ENCODE results near the gene HIVEP1. TPM values are rescaled to one million over a fixed set of nuclear protein-coding genes. Genes with fewer than 3 reads are reported as not detected.
A peak's percentile ranks its signal among the peaks of the same experiment; 100 is the strongest.

Gene HIVEP1
- total RNA-seq, 2 donors from 2014 or later = 27.2 to 33.3 TPM

GRCh38 chr6:11987386-11987785 lies 24.7 kb upstream of the HIVEP1 start:
- intact Hi-C loops (cut with DNase I, micrococcal nuclease) = no loop called here
- no peak for DNase-seq
- no peak for ATAC-seq

GRCh38 chr6:11989386-11989785 lies 22.7 kb upstream of the HIVEP1 start:
- intact Hi-C loops (cut with DNase I, micrococcal nuclease) = no loop called here
- DNase-seq = no peak
- ATAC-seq = no peak

DNA sequence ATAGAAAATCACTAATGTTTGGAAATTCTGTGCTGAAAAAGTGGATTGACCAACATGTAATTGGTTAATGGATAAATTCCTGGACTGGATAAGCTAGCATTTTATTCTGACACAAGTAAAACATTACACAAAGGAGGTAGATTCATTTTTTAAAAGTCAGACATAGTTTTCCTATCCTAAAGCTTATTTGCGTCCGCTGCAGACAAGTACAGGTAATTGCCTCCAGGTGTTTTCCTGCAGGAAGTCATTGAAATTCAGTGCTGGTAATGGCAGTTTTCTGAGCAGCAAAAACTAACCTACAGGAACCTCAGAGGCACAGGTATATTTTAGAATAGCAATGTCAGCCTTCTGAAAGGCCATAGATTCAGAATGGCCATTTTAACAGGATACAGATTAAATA lies 20.0 kb upstream of the HIVEP1 start:
- ATAC-seq (no peak), DNase-seq (no peak)
- intact Hi-C loops (cut with DNase I, micrococcal nuclease) = no loop called here

DNA sequence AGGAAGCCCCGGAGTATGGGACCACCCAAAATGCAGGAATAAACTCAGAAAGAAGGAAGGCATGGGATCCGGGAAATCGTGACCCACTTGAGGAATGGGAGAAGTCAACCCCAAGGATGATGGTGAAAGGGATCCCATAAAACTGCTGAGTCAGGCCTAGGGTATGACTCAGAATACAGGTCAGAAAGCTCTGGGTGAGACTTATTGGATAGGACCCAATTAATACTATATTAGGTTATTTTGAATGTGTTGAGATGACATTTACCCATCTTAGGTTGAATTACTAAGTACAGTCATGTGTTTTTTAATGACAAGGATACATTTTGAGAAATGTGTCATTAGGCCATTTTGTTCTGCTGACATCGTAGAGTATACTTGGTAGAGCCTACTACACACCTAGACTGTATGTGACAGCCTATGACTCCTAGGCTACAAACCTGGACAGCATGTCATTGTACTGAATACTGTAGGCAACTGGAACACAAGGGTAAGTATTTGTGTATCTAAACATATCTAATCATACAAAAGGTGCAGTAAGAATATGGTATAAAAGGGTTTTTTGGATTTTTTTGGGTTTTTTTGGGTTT lies 17.1 kb upstream of the HIVEP1 start:
- ATAC-seq (no peak), DNase-seq (no peak)
- intact Hi-C loops (cut with DNase I, micrococcal nuclease) = no loop called here

DNA sequence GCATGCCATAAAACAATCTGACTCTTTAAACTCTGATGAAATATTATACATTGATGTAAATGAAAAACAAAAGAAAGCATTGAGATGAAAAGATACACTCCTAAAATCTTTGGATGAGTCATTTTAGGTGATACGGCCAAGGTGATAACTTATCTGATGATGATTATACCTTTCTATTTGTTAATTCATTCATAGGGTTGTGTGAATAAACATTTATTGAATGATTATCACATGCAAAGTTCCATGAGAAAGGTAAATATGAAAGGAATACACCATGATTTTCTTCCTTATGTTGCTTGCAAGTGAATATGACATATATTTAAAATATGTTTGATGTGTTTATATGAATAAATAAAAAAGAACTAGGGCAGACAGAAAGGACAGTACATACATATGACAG lies 15.4 kb upstream of the HIVEP1 start:
- intact Hi-C loops (cut with DNase I, micrococcal nuclease) = no loop called here
- no peak for DNase-seq
- no peak for ATAC-seq

- ATAC-seq = no peak
- no peak for DNase-seq
- intact Hi-C loops (cut with DNase I, micrococcal nuclease) = no loop called here
These were observed 12.9 kb upstream of the HIVEP1 start for GRCh38 chr6:11999246-11999645.

GRCh38 chr6:12000174-12000573 lies 11.9 kb upstream of the HIVEP1 start:
- ATAC-seq (no peak), DNase-seq (no peak)

GRCh38 chr6:12001004-12001705 lies 11.0 kb upstream of the HIVEP1 start:
- intact Hi-C loops (cut with DNase I, micrococcal nuclease) = no loop called here
- no peak for DNase-seq
- ATAC-seq = no peak

More at GRCh38 chr6:12000174-12000573, 11.9 kb upstream of the HIVEP1 start:
- intact Hi-C loops (cut with DNase I, micrococcal nuclease) = no loop called here

- intact Hi-C loops (cut with DNase I, micrococcal nuclease) = no loop called here
- DNase-seq (no peak), ATAC-seq (no peak)
These were observed 10.2 kb upstream of the HIVEP1 start for GRCh38 chr6:12001706-12002435.

DNA sequence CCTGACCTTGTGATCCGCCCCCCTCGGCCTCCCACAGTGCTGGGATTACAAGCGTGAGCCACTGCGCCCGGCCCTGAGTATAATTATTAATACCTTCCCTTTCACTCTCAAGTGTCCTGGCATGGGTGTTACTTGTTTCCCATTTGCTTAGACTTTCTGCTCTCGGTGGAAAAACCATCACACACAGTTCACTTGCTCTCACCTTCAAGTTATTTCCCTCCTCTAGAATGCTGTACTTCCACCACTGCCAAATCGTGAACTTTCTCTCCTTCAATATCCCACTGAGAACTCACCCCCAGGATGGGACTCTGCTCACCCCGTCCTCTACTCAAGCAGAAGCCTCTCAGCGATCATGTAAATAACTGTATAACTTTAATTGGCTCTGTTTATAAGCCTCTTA lies 4.6 kb upstream of the HIVEP1 start:
- DNase-seq (no peak), ATAC-seq (no peak)
- intact Hi-C loops (cut with DNase I, micrococcal nuclease) = no loop called here

- intact Hi-C loops (cut with DNase I, micrococcal nuclease) = no loop called here
- DNase-seq = no peak
- no peak for ATAC-seq
These were observed 4.2 kb upstream of the HIVEP1 start for GRCh38 chr6:12007887-12008286.

GRCh38 chr6:12008366-12009179 lies 3.5 kb upstream of the HIVEP1 start:
- intact Hi-C loops (cut with DNase I, micrococcal nuclease) = no loop called here
- DNase-seq = peak; percentile 85 to 90
- ATAC-seq = peak; percentile 49

DNA sequence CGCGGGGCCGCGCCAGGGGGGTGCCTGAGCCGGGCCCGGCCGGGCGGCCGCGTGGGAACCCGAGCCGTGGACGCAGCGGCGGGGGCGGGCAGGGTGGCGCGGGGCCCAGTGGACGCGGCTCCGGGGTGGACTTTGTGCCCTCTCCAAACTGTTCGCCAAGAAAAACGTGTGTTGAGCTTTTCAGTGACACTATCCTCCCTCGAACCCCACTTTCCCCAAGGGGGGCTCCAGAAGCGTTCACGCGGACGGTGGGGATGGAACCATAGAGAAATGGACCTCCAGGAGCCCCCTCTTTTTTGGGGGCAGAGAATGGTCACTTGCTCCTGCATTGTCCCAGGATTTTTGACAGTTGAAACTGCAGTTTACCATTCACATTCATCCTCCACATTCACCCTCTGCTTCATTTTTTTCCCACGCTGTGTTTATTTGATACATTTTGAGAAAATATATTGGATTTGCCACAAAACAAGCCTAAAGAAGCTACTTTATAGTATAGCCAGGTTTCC lies 2.9 kb upstream of the HIVEP1 start:
- no peak for ATAC-seq
- intact Hi-C loops (cut with DNase I, micrococcal nuclease) = no loop called here
- DNase-seq = no peak

DNA sequence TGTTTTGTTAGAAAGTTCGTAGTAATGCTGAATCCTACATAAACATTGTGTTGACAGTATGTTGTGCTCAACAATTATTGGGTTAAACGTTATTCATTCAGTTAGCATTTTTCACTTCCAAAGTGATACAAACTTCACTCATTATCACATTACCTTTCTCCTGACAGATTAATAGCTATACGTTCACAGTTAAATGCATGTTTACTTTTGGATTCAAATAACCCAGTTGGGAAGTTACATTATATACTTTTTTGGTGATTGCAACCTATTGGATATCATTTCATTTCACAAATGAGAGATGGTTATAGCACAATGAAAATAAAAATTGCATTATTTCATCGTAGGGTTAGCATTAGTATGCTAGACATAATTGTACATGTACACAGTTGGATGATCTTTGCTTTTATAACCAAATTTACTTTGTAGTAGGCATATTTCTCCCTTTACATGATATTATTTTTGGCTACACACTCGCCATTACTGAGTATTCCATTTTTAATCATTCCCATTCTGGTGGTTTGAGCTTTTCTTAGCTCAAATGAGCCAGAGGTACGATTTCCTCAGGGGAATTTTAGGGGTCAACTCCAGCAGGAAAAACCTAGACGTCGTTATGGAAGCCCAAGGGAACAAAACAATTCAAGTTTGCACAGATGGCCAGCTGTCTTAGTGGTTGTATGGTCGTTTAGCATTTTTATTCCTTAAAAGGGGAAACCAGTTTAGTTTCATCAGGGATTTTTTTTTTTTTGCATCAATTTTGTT lies 2.1 kb upstream of the HIVEP1 start:
- intact Hi-C loops (cut with DNase I, micrococcal nuclease) = loop anchor here in 1 of 2 donors (5.0 kb wide), 1 partner anchor 238 kb away; no protein-coding TSS in a partner anchor
- ATAC-seq (no peak), DNase-seq (no peak)

- intact Hi-C loops (cut with DNase I, micrococcal nuclease) = loop anchor here in 1 of 2 donors (5.0 kb wide), 1 partner anchor 238 kb away; no protein-coding TSS in a partner anchor
- DNase-seq = peak; percentile 75 to 77
- ATAC-seq = peak; percentile 12
These were observed 1.4 kb upstream of the HIVEP1 start for GRCh38 chr6:12010635-12011275.

- ATAC-seq (peak; percentile 76), DNase-seq (peak; percentile 97 to 98)
- intact Hi-C loops (cut with DNase I, micrococcal nuclease) = loop anchor here in 1 of 2 donors (5.0 kb wide), 1 partner anchor 239 kb away; no protein-coding TSS in a partner anchor
These were observed 655 bp upstream of the HIVEP1 start for GRCh38 chr6:12011276-12012037.

All from left colon (tissue), 2 donors.